Measurements from ENCODE around the gene TBKBP1. TPM values are rescaled to one million over a fixed set of nuclear protein-coding genes. Genes with fewer than 3 reads are reported as not detected.
A peak's percentile ranks its signal among the peaks of the same experiment; 100 is the strongest.

TBKBP1 gene
- total and polyA plus RNA-seq, 9 donors = 14.4 to 37.8 (median 30.0) TPM

GRCh38 chr17:47687748-47688147, 6.2 kb upstream of the TBKBP1 start:
- Histone ChIP-seq H3K27ac (ENCODE audit: low read length) (no peak overlapping the region), H3K4me1 (ENCODE audit: control insufficient read depth, insufficient read depth, low read length) (peaks cover 3% of the 10 kb centered on the region), H3K9me3 (replicated peaks; ENCODE audit: control insufficient read depth, low read depth, low read length) (no peaks in the 10 kb centered on the region), H3K36me3 (ENCODE audit: control insufficient read depth, insufficient read depth, low read length) (peaks cover 9% of the 10 kb centered on the region), H3K27me3 (ENCODE audit: control insufficient read depth, insufficient read depth, low read length) (peaks cover 3% of the 10 kb centered on the region), H3K4me3 (ENCODE audit: low read length) (no peak overlapping the region)
- WGBS (ENCODE audit: insufficient coverage) = 69% methylated on average over 1 of the region's 1 CpG
- no peak for DNase-seq

GRCh38 chr17:47690121-47690520, 3.8 kb upstream of the TBKBP1 start:
- Histone ChIP-seq H3K36me3 (ENCODE audit: control insufficient read depth, insufficient read depth, low read length) (peaks cover 2% of the 10 kb centered on the region), H3K4me1 (ENCODE audit: control insufficient read depth, insufficient read depth, low read length) (peaks cover 13% of the 10 kb centered on the region), H3K4me3 (ENCODE audit: low read length) (no peak overlapping the region), H3K27me3 (ENCODE audit: control insufficient read depth, insufficient read depth, low read length) (peaks cover 3% of the 10 kb centered on the region), H3K9me3 (replicated peaks; ENCODE audit: control insufficient read depth, low read depth, low read length) (no peaks in the 10 kb centered on the region), H3K27ac (ENCODE audit: low read length) (no peak overlapping the region)
- no peak for DNase-seq
- 59% methylated on average over 3 of the region's 3 CpGs for WGBS (ENCODE audit: insufficient coverage)

GRCh38 chr17:47692137-47692894, 1.6 kb upstream of the TBKBP1 start:
- WGBS (ENCODE audit: insufficient coverage) = no CpG with 5 or more reads among the region's 2 CpGs
- Histone ChIP-seq H3K27ac (ENCODE audit: low read length) (no peak overlapping the region), H3K4me3 (ENCODE audit: low read length) (no peak overlapping the region), H3K4me1 (ENCODE audit: control insufficient read depth, insufficient read depth, low read length) (peaks cover 32% of the 10 kb centered on the region), H3K9me3 (replicated peaks; ENCODE audit: control insufficient read depth, low read depth, low read length) (no peaks in the 10 kb centered on the region), H3K27me3 (ENCODE audit: control insufficient read depth, insufficient read depth, low read length) (peaks cover 3% of the 10 kb centered on the region), H3K36me3 (ENCODE audit: control insufficient read depth, insufficient read depth, low read length) (peaks cover 12% of the 10 kb centered on the region)
- no peak for DNase-seq

- WGBS (ENCODE audit: insufficient coverage) = 6% methylated on average over 9 of the region's 10 CpGs
- Histone ChIP-seq H3K4me3 (ENCODE audit: low read length) (peak overlapping the region; percentile 57), H3K27me3 (ENCODE audit: control insufficient read depth, insufficient read depth, low read length) (peaks cover 3% of the 10 kb centered on the region), H3K4me1 (ENCODE audit: control insufficient read depth, insufficient read depth, low read length) (peaks cover 32% of the 10 kb centered on the region), H3K27ac (ENCODE audit: low read length) (no peak overlapping the region), H3K9me3 (replicated peaks; ENCODE audit: control insufficient read depth, low read depth, low read length) (no peaks in the 10 kb centered on the region), H3K36me3 (ENCODE audit: control insufficient read depth, insufficient read depth, low read length) (peaks cover 13% of the 10 kb centered on the region)
- no peak for DNase-seq
Measured at GRCh38 chr17:47692895-47693730, 848 bp upstream of the TBKBP1 start.

- peak; percentile 77 for DNase-seq
Measured at GRCh38 chr17:47694581-47695428, 844 bp downstream of the TBKBP1 start.

GRCh38 chr17:47695429-47696376, 1.7 kb downstream of the TBKBP1 start:
- Histone ChIP-seq H3K9me3 (replicated peaks; ENCODE audit: control insufficient read depth, low read depth, low read length) (no peaks in the 10 kb centered on the region), H3K36me3 (ENCODE audit: control insufficient read depth, insufficient read depth, low read length) (peaks cover 30% of the 10 kb centered on the region), H3K4me1 (ENCODE audit: control insufficient read depth, insufficient read depth, low read length) (peaks cover 32% of the 10 kb centered on the region), H3K27ac (ENCODE audit: low read length) (peak overlapping the region; percentile 77), H3K27me3 (ENCODE audit: control insufficient read depth, insufficient read depth, low read length) (peaks cover 3% of the 10 kb centered on the region), H3K4me3 (ENCODE audit: low read length) (peak overlapping the region; percentile 57)
- 31% methylated on average over 33 of the region's 47 CpGs for WGBS (ENCODE audit: insufficient coverage)
- DNase-seq = peak; percentile 56

More at GRCh38 chr17:47694581-47695428, 844 bp downstream of the TBKBP1 start:
- under 1% methylated on average over 45 of the region's 65 CpGs for WGBS (ENCODE audit: insufficient coverage)
- H3K27ac ChIP-seq (ENCODE audit: low read length) = peak overlapping the region; percentile 77
- H3K4me1 ChIP-seq (ENCODE audit: control insufficient read depth, insufficient read depth, low read length) = peaks cover 32% of the 10 kb centered on the region
- H3K9me3 ChIP-seq (replicated peaks; ENCODE audit: control insufficient read depth, low read depth, low read length) = no peaks in the 10 kb centered on the region
- peaks cover 24% of the 10 kb centered on the region for H3K36me3 ChIP-seq (ENCODE audit: control insufficient read depth, insufficient read depth, low read length)
- peak overlapping the region; percentile 57 for H3K4me3 ChIP-seq (ENCODE audit: low read length)
- peaks cover 3% of the 10 kb centered on the region for H3K27me3 ChIP-seq (ENCODE audit: control insufficient read depth, insufficient read depth, low read length)

- Histone ChIP-seq H3K27ac (ENCODE audit: low read length) (no peak overlapping the region), H3K4me3 (ENCODE audit: low read length) (no peak overlapping the region), H3K36me3 (ENCODE audit: control insufficient read depth, insufficient read depth, low read length) (peaks cover 42% of the 10 kb centered on the region), H3K4me1 (ENCODE audit: control insufficient read depth, insufficient read depth, low read length) (peaks cover 38% of the 10 kb centered on the region), H3K27me3 (ENCODE audit: control insufficient read depth, insufficient read depth, low read length) (peaks cover 3% of the 10 kb centered on the region), H3K9me3 (replicated peaks; ENCODE audit: control insufficient read depth, low read depth, low read length) (no peaks in the 10 kb centered on the region)
- WGBS (ENCODE audit: insufficient coverage) = 57% methylated on average over 8 of the region's 11 CpGs
- no peak for DNase-seq
Measured at GRCh38 chr17:47696717-47697642, 3.0 kb downstream of the TBKBP1 start.

GRCh38 chr17:47697906-47698711, 4.1 kb downstream of the TBKBP1 start:
- Histone ChIP-seq H3K27ac (ENCODE audit: low read length) (no peak overlapping the region), H3K9me3 (replicated peaks; ENCODE audit: control insufficient read depth, low read depth, low read length) (no peaks in the 10 kb centered on the region), H3K27me3 (ENCODE audit: control insufficient read depth, insufficient read depth, low read length) (no peaks in the 10 kb centered on the region), H3K4me3 (ENCODE audit: low read length) (no peak overlapping the region), H3K4me1 (ENCODE audit: control insufficient read depth, insufficient read depth, low read length) (peaks cover 34% of the 10 kb centered on the region), H3K36me3 (ENCODE audit: control insufficient read depth, insufficient read depth, low read length) (peaks cover 43% of the 10 kb centered on the region)
- no peak for DNase-seq
- no CpG with 5 or more reads among the region's 9 CpGs for whole genome bisulfite sequencing (ENCODE audit: insufficient coverage)

Data from muscle of leg (tissue), 11 donors.